ENCODE results near the gene KRT80.
A peak's percentile ranks its signal among the peaks of the same experiment; 100 is the strongest.

The KRT80 gene

DNA sequence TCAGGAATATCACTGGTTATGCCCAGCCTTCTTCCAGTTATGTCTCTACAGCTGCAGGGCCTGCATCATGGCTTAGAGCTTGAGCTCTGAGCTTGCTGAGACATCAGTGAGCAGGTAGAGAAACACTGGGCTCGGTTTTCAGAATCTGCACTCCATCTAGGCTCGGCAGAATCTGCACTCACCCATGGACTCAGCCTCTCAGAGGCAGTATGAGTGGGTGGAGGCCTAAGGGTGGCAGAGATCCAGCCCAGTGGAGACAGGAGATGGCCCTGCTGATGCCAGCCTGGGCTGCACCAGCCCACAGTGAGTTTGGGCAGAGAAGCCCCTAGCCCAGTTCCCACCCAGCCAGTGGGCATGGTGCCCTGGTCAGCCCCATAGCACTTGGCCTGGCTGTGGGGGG is 12.8 kb downstream of the KRT80 start:
- DNase-seq (ENCODE audit: low read depth) = no peak

DNA sequence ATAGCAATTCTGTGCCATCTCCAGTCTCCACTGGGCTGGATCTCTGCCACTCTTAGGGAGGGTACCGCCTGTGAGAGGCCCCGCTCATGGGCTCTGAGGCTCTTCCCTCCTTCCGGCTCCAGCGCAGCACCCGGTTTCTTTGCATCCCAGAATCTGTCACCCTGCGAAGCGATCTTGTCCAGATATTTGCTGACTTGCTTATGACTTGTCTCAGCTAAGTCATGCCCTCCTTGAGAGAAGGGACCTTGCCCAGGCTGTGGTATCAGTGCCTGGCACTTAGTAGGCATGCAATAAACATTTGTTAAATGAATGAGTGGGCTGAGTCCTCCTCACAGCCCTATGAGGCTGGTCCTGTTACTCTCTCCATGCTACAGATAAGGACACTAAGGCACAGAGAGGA is 13.4 kb downstream of the KRT80 start:
- DNase-seq (ENCODE audit: low read depth) = no peak

DNA sequence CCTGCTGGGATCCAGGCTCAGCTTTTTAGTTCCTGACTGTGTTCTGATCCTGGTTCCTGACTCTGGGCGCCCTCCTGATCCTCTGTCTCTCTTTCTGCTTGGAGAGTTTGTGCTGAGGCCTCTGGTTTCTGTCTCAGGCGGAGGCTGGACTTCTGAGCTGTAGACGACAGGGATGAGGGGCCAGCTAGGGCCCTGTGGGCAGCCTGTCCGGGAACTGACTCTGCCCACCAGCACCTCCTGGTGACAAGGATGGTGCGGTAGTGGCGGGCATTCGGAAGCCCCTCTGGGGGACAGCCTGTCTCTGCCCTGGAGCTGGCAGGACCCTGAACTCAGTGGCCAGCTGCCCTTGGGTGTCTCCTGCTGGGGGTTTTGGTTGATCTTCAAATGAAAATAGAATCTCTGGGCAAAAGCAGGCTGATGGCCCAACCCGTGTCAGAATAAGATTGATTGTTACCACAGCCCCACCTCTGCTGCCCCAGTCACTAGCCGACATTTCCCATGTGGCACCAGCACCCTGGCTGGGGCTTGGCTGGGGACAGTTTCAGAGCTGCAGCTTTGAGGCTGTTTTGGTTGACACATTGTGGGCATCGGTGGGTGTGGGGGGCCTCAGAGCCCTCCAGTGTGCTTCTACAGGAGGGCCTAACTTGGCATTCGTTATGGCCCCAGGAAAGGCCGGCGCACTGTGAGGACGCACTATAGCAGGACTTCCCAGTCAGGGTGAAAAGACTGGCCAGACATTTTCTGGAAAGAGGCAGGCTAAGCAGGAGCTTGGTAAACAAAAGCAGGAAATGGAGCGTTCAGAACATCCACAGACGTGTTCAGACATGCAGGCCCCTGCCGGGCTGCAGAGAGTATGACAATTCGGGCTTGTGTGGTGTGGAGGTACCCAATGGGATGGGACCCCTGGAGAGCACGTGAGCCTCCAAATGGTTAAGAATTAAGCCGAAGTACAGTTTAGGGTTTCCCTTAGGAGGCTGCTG is 16.2 kb downstream of the KRT80 start:
- DNase-seq (ENCODE audit: low read depth) = no peak

DNA sequence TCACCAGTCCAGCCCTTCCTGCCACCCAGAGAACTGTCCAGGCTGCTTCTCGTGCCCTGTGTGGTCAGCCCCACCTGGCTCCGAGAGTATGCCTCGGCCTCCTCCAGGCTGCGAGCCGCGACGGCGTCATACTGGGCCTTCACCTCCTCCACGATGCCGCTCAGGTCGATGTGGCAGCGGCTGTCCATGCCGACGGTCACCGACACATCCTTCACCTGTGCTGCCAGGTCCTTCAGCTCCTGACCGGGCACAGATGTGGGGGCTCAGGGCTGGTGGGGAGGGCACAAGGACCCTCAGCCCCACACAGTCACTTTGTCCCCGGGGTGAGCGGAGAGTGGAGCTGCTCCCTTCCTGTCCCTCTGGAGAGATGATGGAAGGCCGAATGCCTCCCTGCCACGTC is 18.3 kb downstream of the KRT80 start:
- DNase-seq (ENCODE audit: low read depth) = no peak

DNA sequence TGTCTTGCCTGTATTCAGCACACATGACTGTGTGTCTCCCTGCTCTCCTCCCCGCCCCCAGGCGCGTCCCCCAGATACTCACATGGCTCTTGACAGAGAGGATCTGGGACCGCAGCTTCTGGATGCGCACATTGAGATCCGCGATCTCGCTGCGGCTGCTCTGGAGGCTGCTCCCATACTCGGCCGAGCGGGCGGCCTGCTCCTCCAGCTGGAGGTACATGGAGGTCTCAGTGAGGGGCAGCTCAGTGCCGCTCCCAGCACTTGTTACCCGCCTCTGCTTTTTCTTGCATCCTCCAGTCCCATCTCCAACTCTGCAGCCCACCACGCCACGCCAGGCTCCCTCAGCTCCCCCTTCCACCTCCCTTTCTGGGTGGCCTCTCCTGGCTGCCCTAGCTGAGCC is 18.9 kb downstream of the KRT80 start:
- DNase-seq (ENCODE audit: low read depth) = no peak

DNA sequence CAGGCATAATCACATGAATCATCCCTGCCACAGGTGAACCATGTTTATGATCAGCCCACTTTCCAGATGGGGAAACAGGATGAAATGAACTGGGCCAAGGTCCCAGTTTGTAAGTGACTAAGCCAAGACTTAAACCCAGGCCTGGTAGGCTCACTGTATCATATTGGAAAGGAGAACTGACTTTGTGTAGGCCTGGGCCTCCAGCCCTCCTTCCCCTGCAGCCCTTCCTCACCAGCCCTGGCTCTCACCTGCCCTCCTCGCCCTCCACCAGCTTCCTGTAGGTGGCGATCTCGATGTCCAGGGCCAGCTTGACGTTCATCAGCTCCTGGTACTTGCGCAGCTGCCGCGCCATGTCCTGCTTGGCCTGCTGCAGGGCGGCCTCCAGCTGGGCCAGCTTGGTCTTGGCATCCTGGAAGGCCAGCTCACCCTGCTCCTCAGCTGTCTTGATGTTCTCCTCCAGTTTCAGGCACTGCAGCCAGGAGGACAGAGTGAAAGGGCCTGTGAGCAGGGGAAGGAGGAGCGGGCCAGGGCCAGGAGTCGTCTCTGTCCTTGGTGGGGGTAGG is 19.8 kb downstream of the KRT80 start:
- DNase-seq (ENCODE audit: low read depth) = no peak

DNA sequence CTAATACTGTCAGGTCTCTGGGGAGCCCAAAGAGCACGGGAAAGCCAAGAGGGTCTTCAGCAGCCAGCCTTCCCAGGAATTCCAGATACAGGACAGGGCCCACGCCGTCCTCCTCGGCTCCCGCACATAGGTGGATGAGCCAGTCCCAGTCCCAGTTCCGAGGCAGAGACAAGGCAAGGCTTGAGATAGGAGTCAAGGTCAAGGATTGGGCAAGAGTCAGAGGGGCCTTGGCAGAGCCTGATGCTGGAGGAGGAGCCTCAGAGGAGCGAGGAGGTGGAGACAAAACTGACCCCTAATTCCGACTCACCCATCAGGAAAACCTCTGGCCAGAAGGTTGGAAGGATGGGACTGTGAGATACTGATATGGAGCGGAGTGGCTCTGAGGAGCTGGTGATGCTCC is 21.0 kb downstream of the KRT80 start:
- no peak for DNase-seq (ENCODE audit: low read depth)

DNA sequence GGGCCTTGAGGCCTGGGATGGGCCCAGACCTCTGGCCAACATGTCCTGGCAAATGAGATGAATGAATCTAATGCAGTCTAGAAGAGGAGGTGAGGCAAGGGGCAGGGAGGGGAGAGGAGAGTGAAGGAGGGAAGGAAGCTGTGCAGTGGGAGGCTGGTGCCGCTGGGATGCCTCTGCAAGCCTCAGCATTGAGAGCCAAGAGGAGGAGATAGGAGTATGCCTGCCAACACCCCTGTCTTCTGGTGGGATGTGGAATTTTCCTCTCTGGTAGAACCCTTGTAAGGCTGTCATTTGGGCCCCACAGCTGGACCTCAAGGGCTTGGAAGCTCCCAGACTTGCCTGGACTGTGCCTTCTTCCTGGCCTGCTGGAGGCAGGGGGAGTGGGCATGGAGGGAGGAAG is 21.9 kb downstream of the KRT80 start:
- DNase-seq (ENCODE audit: low read depth) = no peak

DNA sequence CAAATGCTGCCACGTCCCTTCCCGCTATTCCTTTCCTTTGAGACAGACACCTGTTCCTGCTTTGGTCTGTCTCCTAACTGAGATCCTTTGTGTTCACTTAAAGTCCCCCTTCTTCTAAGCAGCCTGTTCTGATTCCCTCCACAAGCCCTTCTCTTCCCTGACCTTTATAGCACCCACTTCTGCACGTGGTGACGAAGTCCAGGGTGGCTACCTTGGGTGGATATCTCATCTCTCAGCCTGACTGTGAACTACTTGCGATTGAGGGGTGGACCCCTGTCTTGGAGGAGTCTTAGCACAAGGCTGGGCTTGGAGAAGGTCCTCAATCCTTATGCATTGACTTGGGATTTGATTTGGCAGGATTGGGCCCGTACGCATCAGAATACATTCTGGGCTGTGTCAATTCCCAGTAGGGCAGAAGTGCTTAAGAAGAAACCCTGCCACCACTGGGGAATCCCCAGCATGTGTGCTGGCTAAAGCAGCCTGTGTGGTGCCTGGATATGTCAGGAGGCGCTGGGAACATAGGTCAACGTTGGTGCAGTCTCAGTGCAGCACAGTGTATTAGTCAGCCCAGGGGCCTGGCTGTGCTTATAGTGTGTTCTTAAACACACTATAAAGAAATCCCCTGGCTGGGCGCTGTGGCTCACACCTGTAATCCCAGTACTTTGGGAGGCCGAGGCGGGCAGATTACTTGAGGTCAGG is 23.6 kb downstream of the KRT80 start:
- DNase-seq (ENCODE audit: low read depth) = no peak

DNA sequence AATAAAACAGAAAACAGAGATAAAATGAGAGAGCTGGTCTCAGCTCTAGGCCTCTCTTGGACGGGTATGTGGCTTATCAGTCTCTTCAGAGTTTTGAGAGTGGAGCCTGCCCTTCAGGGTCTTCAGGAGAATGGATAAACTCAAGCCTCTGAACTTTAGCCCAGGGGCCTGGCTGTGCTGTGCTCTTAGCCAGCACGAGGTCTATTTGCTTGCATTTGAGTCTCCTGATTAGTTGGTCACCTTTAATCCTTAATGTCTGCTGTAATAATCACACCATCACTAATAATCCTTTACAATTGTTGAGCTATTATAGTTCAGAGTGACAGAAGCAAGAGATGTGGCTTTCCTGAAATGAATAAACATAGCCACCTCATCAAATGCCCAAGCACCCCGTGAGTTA is 24.3 kb downstream of the KRT80 start:
- DNase-seq (ENCODE audit: low read depth) = no peak

DNA sequence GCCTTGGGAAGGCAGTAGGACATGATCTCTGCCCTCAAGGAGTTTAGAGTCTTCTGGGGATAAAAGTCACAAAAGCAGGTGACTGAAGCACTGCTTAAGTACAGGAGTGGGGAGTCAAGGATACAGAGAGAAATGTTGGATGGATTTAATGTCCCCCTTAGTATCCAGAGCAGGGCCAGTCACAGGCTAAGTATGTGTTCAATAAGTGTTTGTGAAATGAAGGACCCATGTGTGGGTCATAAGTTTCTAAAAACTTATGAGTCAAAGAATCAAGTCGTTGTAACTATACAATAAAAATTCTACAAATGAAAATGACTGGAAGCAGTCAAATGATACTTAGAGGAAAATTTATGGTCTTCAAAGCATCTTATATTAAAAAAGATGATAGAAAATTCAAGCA is 25.1 kb downstream of the KRT80 start:
- DNase-seq (ENCODE audit: low read depth) = no peak

DNA sequence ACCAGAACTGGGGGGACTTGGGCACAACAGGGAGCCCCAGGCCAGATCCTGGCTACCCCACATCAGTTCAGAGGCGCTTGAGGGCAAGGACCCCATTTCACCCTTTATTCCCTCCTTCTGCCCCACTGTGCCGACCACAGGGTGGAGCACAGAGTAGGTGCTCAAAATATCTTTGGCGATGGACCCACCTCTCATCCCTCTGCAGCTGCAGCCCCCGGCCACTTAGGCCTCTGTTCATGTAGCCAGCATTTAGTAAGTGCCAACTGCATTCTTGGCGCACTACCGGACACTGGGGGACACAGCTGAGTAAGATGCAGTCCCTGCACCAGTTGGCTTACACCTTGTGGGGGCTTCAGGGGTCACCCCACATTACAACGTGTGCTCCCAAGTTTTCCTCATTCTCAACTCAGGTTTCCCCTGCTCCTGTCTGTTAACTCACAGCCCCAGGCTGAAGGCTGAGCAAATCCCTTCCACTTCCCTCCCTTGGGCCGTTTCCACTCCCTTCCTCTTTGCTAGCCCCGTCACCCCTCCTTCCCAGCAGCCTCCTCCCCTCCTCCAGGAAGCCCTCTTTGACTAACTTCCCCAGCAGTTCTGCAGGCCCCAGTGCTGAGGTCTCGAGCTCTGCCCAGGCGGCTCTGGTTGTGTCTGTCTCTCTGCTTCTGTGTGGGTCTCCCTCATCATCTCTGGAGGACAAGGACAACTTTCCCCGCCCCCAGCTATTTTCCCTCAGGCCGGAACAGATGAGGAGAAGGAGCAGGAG is 26.5 kb downstream of the KRT80 start:
- DNase-seq (ENCODE audit: low read depth) = no peak

DNA sequence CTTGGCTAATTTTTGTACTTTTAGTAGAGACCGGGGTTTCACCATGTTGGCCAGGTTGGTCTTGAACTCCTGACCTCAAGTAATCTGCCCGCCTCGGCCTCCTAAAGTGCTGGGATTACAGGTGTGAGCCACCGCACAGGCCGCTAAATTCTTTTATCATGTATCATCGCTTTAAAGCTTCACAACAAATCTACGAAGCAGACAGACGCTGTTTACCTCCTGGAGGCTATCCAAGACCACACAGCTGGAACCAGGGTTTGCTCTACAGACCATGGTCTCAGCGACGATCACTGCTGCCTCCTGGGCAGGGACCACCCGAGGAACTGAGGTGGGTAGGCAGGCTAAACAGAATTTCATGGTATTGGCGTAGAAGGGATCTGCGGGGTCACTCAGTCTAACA is 27.2 kb downstream of the KRT80 start:
- no peak for DNase-seq (ENCODE audit: low read depth)

DNA sequence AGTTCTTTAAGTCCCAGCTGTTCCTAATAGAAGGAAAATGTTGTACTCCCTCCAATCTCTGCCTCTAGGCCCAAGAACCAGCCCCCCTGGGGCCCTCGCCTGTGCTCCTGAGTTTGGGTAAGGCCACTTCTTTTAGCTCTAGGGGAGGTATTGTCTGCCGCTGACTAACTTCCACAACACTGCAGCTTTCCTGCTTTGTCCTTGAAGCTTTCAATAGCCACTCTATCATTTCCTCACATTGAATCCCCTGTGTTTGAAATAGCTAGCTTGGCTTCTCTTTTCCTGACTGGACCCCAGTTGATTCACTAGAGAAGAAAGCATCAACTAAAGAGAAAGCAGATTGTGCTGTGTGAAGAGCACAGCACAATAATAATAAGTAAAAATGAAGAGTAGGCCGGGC is 28.8 kb downstream of the KRT80 start:
- DNase-seq (ENCODE audit: low read depth) = no peak

DNA sequence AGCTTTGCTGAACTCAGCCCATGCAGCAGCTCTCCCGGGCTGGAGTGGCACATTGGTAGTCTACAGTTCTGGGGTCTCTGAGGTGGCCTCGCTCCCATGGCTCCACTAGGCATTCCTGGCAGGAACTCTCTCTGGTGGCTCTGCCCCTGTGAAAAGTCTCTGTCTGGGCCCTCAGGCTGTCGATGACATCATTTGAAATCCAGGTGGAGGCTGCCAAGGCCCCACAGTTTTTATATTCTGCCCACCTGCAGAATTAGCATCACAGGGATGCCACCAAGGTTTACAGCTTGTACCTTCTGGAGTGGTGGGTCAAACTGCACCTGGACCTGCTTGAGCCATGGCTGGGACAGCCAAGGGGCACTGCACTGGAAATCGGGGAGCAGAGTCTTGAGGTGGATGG is 31.6 kb downstream of the KRT80 start:
- DNase-seq (ENCODE audit: low read depth) = no peak

DNA sequence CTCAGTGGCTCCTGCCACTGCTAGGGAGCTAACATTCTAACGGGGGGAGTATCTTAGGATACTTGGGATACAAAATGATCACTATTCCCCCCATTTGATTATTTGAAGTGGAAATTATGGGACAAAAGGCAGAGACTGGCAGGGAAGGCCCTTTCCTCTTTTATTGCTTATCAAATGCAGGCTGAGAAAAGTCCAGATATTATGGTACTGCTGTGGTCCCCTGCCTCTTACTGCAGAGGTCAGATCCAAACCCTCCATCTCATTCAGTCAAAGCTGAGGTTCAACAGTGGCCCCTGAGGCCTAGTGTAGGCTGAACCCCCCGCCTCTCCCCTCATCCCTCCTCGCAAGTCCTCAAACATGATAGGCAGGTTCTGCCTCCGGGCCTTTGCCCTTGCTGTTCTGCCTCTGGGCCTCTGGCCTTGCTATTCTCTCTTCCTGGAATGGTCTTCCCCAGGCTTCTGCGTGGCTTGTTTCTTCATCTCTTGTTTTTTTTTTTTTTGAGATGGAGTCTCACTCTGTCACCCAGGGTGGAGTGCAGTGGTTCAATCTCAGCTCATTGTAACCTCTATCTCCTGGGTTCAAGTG is 34.2 kb downstream of the KRT80 start:
- DNase-seq (ENCODE audit: low read depth) = no peak

DNA sequence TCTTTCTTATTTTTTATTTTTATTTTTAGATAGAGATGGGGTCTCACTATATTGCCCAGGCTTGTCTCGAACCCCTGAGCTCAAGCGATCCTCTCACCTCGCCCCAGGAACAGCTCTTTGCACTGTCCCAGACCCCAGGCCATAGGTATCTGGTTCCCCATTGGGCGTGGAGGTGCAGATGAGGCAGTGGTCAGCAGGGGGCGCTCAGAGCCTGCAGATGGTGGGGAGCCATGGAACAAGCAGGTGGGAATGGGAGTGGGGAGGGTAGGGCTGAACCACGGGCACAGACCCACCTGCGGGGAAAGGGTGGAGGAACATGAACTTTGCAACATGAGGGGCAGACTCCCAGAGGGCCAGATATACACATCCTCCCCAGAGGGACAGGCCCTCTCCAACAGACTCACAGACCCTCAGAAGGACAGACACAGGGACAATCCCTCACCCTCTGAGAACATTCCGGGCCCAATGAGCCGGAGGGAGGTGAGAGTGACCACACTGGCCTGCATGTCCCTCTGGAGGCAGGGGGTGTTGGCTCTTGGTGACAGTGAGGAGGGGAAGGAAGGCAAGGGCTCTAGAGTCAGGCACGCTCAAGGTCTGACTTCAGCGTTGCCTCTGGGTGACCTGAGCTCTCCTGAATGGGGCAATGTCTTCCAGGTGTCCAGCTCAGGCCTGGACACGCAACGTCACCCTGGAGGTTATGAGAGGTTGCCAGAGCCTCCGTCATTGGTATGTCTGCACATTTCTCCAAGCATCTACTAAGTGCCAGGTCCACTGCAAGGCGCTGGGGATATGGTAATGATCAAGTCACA is 34.9 kb downstream of the KRT80 start:
- DNase-seq (ENCODE audit: low read depth) = peak; percentile 27

DNA sequence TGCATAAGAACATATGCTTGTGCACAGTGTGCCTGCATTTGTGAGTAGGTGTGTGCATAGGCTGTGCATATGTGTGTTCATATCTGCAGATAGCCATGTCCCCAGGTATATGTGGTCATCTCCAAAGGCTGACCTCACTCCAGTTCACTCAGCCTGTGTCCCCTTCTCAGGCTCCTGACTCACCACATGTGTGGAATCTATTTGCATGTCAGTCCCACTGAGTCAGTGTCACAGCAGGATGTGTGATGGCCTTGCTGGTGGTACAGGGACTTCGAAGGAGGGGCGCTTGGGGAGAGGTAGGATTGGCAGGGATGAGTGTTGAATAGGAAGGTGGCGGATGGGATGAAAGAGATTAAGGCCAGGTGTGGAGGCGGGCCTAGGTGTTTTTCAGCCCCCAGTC is 35.5 kb downstream of the KRT80 start:
- DNase-seq (ENCODE audit: low read depth) = no peak

DNA sequence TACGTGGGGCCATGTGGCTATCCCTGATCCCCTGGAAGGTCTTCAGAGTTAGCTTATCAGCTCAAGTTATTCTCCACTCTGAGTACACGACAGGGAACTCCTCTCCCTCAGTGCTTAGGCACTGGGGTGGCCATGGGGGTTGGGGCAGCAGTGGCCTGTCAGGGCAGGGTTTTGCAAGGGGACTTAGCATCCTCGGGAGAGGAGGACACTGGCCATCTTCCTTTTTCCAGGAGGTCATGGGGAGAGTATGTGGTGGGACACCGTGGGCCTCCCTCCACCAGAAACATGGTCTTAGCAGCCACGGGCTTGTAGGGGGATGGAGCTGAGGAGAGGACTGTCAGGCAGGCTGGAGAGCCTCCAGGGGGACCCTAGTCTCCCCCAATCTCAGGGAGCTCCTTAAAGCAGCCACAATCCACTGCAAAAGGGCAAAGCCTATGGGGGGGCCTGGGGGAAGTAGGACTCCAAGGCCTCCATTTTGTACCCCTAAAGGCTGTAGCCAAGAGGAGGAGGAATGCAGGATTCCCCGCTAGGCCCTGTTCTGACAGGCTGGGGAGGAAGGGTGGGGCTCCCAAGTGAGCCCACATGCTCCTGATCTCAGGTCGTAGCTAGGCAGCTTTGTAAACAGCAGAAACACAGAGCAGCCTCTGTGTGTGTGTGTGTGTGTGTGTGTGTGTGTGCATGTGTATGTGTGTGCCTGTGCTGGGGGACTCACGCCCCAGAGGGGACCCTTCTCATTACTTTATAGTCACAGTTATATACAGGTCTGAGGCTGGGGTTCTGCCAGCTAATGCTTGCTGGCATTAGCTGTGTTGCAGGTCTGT is 36.6 kb downstream of the KRT80 start:
- DNase-seq (ENCODE audit: low read depth) = peak; percentile 28

DNA sequence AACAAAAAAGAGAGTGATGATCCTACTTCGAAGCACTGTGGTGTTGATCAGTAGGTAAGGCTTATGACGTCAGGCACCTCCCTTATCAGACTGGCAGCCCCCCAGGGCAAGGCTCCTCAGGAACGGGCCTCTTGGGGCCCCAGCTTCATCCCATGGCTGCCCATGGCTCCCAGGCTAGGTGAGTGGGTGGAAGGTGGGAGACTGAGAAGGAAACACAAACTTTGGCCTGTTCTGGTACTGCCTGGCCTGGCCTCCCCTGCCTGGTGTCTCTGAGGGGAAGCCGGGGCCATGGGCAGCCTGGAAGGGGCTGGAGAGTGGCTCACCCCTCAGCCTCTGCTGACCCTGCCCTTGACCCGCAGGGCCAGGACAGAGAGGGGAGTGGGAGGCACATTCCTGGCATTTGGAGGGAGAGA is 38.9 kb downstream of the KRT80 start:
- no peak for DNase-seq (ENCODE audit: low read depth)
